GM12874 (cell line): ENCODE measurements around the gene CD160.

Experiments
- CTCF ChIP-seq: IDR thresholded peaks from 2 replicates; pipeline ENCODE4 v1.5.1; 2011; ENCODE audit warnings: low read depth, mild to moderate bottlenecking, control low read depth, low read length, moderate library complexity; ENCODE audit not compliant: insufficient read depth

CD160 gene

GRCh38 chr1:145785547-145785946 is 66.2 kb downstream of the CD160 start:
- no peak for TF ChIP-seq CTCF

- TF ChIP-seq CTCF, result no peak
These were observed 67.0 kb downstream of the CD160 start for GRCh38 chr1:145786271-145786670.

- no peak for TF ChIP-seq CTCF
These were observed 69.3 kb downstream of the CD160 start for GRCh38 chr1:145788580-145788979.
